ENCODE measurements around the gene ADAMTSL2.
"Not testable (repeated sequence)": the region's sequence is repeated elsewhere in the genome, so short reads cannot be mapped to it uniquely, and the experiment has no call there.

Gene ADAMTSL2

GRCh38 chr9:133560944-133561343 lies 26.4 kb downstream of the ADAMTSL2 start:
- no peak for DNase-seq

GRCh38 chr9:133561976-133562554 lies 27.6 kb downstream of the ADAMTSL2 start:
- DNase-seq, result no peak

GRCh38 chr9:133562611-133563290 lies 28.2 kb downstream of the ADAMTSL2 start:
- no peak for DNase-seq

- peak; percentile 20 for DNase-seq
These were observed 28.8 kb downstream of the ADAMTSL2 start for GRCh38 chr9:133563291-133563796.

GRCh38 chr9:133563814-133564213 lies 29.3 kb downstream of the ADAMTSL2 start:
- not testable (repeated sequence) for DNase-seq

GRCh38 chr9:133564451-133565116 lies 30.1 kb downstream of the ADAMTSL2 start:
- DNase-seq, result no peak

GRCh38 chr9:133566382-133566781 lies 31.9 kb downstream of the ADAMTSL2 start:
- no peak for DNase-seq

GRCh38 chr9:133566817-133567216 lies 32.3 kb downstream of the ADAMTSL2 start:
- DNase-seq, result no peak

- DNase-seq, result no peak
These were observed 33.7 kb downstream of the ADAMTSL2 start for GRCh38 chr9:133568186-133568585.

GRCh38 chr9:133569121-133569785 lies 34.7 kb downstream of the ADAMTSL2 start:
- DNase-seq, result no peak

- DNase-seq, result no peak
These were observed 35.6 kb downstream of the ADAMTSL2 start for GRCh38 chr9:133569891-133570690.

- no peak for DNase-seq
These were observed 36.2 kb downstream of the ADAMTSL2 start for GRCh38 chr9:133570691-133571080.

GRCh38 chr9:133571391-133571890 lies 36.9 kb downstream of the ADAMTSL2 start:
- no peak for DNase-seq

GRCh38 chr9:133571896-133572595 lies 37.5 kb downstream of the ADAMTSL2 start:
- DNase-seq, result no peak

- peak; percentile 75 for DNase-seq
These were observed 38.4 kb downstream of the ADAMTSL2 start for GRCh38 chr9:133572821-133573361.

- DNase-seq, result no peak
These were observed 39.4 kb downstream of the ADAMTSL2 start for GRCh38 chr9:133573791-133574515.

- DNase-seq, result no peak
These were observed 40.3 kb downstream of the ADAMTSL2 start for GRCh38 chr9:133574771-133575170.

- no peak for DNase-seq
These were observed 40.9 kb downstream of the ADAMTSL2 start for GRCh38 chr9:133575186-133576030.

GRCh38 chr9:133576031-133576874 lies 41.7 kb downstream of the ADAMTSL2 start:
- DNase-seq, result no peak
